GM19324 (cell line): ENCODE results near the gene FANCD2.
"Not testable (repeated sequence)": the region's sequence is repeated elsewhere in the genome, so short reads cannot be mapped to it uniquely, and the experiment has no call there.

ENCODE experiments used
- ATAC-seq: cut with Tn5 transposase; IDR thresholded peaks from one replicate; pipeline ENCODE4 v1.9.1; 2021; ENCODE audit warnings: mild to moderate bottlenecking, moderate library complexity; ENCODE audit not compliant: unreplicated experiment, low FRiP score

FANCD2 gene

GRCh38 chr3:10012106-10012505 lies 14.1 kb upstream of the FANCD2 start:
- no peak for ATAC-seq

GRCh38 chr3:10015461-10015904 lies 10.8 kb upstream of the FANCD2 start:
- ATAC-seq, result no peak

- ATAC-seq, result no peak
These were observed 8.5 kb upstream of the FANCD2 start for GRCh38 chr3:10017636-10018292.

GRCh38 chr3:10018806-10019205 lies 7.4 kb upstream of the FANCD2 start:
- ATAC-seq, result not testable (repeated sequence)

DNA sequence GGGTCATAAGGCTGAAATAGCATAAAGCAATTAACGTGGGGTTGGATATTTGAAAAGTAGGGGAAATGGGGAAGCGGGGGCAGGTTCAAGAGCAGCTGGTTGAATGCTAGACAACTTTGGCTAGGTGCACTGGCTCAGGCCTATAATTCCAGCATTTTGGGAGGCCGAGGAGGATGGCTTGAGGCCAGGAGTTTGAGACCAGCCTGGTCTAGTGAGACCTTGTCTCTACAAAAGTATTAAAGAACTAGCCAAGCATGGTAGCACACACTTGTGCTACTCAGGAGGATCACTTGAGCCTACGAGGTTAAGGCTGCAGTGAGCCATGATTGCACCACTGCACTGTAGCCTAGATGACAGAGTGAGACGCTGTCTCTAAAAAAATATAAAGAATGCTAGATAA lies 6.9 kb upstream of the FANCD2 start:
- ATAC-seq, result no peak

- no peak for ATAC-seq
These were observed 4.1 kb upstream of the FANCD2 start for GRCh38 chr3:10021856-10022775.

- no peak for ATAC-seq
These were observed 2.5 kb upstream of the FANCD2 start for GRCh38 chr3:10023587-10024310.

DNA sequence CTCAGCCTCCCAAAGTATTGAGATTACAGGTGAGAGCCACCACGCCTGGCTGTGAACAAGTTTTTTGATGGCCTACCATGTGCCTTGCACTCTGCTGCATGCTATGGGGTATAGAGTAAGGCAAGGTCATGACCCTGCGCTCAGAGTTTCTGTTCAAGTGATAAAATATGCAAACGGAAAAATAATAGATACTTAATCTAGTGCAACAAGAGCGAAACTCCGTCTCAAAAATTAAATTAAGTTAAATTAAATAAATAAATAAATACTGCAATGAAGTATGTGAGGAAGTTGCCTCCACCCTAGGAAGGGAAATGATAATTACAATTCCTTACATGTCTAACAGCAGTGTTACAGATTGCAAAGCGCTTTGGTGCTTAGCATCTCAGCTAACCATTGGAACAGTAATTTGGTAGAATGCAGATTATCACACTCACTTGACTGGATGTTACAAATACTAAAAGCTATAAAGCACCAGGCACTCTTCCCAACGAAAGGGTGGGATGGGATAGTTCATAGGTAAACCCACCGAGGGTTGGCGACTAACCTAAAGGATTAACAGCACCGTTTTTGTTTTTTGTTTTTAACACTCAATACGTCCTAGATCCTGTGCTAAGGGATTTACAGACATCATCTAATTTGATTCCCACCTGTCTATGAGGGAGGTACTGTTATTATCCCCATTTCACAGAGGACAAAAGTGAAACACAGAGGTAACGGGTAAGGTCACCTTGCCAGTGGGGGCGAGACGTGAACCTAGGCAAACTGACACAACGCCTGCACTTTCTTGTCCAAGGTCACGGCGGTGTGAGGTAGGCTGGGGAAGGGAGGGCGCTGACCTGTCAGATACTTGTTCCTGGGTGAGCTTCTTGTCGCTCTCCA lies 793 bp upstream of the FANCD2 start:
- peak; percentile 23 for ATAC-seq

- no peak for ATAC-seq
These were observed 14.8 kb downstream of the FANCD2 start for GRCh38 chr3:10041034-10041433.

- ATAC-seq, result no peak
These were observed 21.6 kb downstream of the FANCD2 start for GRCh38 chr3:10047876-10048275.

DNA sequence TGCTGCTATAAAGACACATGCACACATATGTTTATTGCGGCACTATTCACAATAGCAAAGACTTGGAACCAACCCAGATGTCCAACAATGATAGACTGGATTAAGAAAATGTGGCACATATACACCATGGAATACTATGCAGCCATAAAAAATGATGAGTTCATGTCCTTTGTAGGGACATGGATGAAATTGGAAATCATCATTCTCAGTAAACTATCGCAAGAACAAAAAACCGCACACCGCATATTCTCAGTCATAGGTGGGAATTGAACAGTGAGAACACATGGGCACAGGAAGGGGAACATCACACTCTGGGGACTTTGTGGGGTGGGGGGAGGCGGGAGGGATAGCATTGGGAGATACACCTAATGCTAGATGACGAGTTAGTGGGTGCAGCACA lies 26.8 kb downstream of the FANCD2 start:
- ATAC-seq, result not testable (repeated sequence)

- no peak for ATAC-seq
These were observed 28.9 kb downstream of the FANCD2 start for GRCh38 chr3:10055097-10055496.

DNA sequence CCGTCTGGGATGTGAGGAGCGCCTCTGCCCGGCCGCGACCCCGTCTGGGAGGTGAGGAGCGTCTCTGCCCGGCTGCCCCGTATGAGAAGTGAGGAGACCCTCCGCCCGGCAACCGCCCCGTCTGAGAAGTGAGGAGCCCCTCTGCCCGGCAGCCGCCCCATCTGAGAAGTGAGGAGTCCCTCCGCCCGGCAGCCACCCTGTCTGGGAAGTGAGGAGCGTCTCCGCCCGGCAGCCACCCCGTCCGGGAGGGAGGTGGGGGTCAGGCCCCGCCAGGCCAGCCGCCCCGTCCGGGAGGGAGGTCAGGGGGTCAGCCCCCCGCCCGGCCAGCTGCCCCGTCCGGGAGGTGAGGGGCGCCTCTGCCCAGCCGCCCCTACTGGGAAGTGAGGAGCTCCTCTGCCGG lies 43.8 kb downstream of the FANCD2 start:
- not testable (repeated sequence) for ATAC-seq

DNA sequence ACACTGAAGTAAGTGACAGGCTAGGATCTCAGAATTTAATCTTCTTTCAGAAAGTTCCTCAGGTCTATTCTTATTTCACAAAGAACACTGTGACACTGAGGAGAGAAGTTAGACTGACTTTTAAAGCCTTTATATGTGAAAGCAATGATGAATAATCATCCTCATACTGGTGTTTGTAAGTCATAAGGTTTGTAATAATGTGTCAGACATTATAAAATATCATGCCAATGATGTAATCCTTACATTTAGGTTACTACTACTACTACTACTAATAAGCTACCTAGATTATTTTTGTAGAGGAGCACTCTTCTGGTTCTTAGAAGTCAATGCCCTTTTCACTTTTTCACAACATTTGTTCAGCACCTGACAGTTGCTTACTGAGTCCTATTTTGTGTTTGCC lies 48.4 kb downstream of the FANCD2 start:
- ATAC-seq, result no peak

DNA sequence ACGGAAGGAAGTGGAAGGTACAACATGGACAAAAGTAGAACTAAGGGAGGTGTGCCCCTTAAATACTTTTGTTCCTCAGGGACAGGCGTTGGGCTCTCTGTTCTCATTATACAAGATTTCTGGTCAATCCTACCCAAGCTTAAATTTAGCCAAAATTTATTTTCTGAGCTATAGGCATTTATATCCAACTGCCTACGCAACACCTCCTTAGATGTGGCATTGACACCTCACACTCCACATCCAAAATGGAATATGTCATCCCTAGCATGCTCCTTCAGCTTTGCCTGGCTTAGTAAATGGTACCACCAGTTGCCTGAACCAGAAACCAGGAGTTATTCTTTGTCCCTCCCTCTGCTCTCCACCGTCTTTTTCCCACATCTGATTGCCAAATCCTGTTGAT lies 55.6 kb downstream of the FANCD2 start:
- no peak for ATAC-seq

- no peak for ATAC-seq
These were observed 59.5 kb downstream of the FANCD2 start for GRCh38 chr3:10085738-10086137.

DNA sequence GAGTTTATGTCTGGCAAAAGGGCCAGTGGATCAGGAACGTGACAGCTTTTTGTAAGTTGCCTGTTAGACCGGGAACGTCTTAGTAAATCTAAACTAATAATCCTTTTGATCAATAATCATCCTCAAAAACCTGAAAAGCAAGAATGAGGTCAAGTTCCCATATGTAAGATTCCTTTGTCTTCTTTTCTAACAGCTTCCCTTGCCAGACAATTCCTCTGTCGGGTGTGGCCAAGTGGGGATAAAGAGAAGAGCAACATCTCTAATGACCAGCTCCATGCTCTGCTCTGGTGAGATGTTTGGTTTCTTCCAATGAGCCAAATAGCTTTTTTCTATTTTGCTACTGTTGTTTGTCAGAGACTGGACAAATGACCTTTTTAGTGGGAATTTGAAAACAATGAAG lies 62.0 kb downstream of the FANCD2 start:
- no peak for ATAC-seq

- ATAC-seq, result no peak
These were observed 63.9 kb downstream of the FANCD2 start for GRCh38 chr3:10090179-10090578.

DNA sequence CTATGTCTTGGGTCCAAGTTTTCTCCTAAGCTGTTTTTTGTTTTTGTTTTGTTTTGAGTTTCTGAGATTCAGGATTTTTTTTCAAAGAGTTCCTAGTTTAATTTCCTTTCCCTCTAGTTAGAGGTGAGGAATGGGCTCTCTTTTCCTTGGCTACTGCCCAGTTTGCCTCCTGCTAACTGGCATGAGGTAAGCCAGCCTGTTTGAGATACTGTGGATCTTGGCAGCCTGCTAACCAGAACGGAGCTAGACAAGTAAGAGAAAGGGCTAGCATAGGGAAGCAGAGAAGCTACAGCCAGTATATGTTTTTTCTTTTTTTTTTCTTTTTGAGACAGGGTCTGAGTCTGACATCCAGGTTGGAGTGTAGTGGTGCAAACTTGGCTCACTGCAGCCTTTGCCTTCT lies 64.5 kb downstream of the FANCD2 start:
- ATAC-seq, result not testable (repeated sequence)

DNA sequence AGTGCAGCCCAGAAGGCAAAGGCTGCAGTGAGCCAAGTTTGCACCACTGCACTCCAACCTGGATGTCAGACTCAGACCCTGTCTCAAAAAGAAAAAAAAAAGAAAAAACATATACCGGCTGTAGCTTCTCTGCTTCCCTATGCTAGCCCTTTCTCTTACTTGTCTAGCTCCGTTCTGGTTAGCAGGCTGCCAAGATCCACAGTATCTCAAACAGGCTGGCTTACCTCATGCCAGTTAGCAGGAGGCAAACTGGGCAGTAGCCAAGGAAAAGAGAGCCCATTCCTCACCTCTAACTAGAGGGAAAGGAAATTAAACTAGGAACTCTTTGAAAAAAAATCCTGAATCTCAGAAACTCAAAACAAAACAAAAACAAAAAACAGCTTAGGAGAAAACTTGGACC lies 65.2 kb downstream of the FANCD2 start:
- ATAC-seq, result not testable (repeated sequence)
